Sigmoid colon (tissue), 7 donors: Measurements from ENCODE around the gene CLCN1. TPM values are rescaled to one million over a fixed set of nuclear protein-coding genes. Genes with fewer than 3 reads are reported as not detected.
"Not testable (repeated sequence)": the region's sequence is repeated elsewhere in the genome, so short reads cannot be mapped to it uniquely, and the experiment has no call there.

Experiments used
- DNase-seq: peaks from one replicate; pipeline ENCODE4 v3.0.0-alpha.2; 2019
- H3K27ac ChIP-seq, 4 donors: fragments of 200-600 bp; sonication (generic); one replicate each; pipeline ENCODE4 v1.5.1; 2016 to 2019; ENCODE audit warnings: mild to moderate bottlenecking in 1 of 4
- H3K27me3 ChIP-seq, 3 donors: fragments of 200-600 bp; sonication (generic); one replicate each; pipeline ENCODE4 v1.5.1; 2019; ENCODE audit warnings: mild to moderate bottlenecking in 1 of 3
- H3K36me3 ChIP-seq, 4 donors: fragments of 200-600 bp; sonication (generic); one replicate each; pipeline ENCODE4 v1.5.1; 2016 to 2019
- H3K4me1 ChIP-seq, 4 donors: fragments of 200-600 bp; sonication (generic); one replicate each; pipeline ENCODE4 v1.5.1; 2017 to 2019
- H3K4me3 ChIP-seq, 4 donors: fragments of 200-600 bp; sonication (generic); one replicate each; pipeline ENCODE4 v1.5.1; 2017 to 2019; ENCODE audit warnings: mild to moderate bottlenecking in 2 of 4, moderate library complexity in 1 of 4
- H3K9me3 ChIP-seq, 4 donors: fragments of 200-600 bp in 3 of 4; sonication (generic) in 3 of 4; one replicate each; pipeline versions ENCODE4 v1.5.1 to v1.6.1; 2013 to 2019
- EP300 ChIP-seq, 4 donors: sonication (generic); formaldehyde crosslinking; IDR thresholded peaks; one replicate each; pipeline ENCODE4 v1.6.1; 2017; ENCODE audit warnings: antibody characterized with exemption in 4 of 4
- POLR2A ChIP-seq, 2 donors: fragments of 450-650 bp; IDR thresholded peaks; one replicate each; pipeline ENCODE4 v1.6.1; 2016; ENCODE audit warnings: antibody characterized with exemption in 2 of 2, mild to moderate bottlenecking in 2 of 2, moderate library complexity in 2 of 2
- POLR2AphosphoS5 ChIP-seq, 4 donors: sonication (generic); formaldehyde crosslinking; IDR thresholded peaks; one replicate each; pipeline ENCODE4 v1.6.1; 2017; ENCODE audit warnings: antibody characterized with exemption in 4 of 4
- WGBS, 2 donors: extraction: QIAGEN DNeasy Blood & Tissue Kit; methylation state at CpG; one replicate each; pipeline ENCODE4 v1.1.7; 2013; 5-methylcytosine and 5-hydroxymethylcytosine counted together
- intact Hi-C: fragments of 100-400 bp; cut with DNase I; formaldehyde crosslinking; loops from one replicate; pipeline ENCODE4 v1.15.1; 2023
- polyA plus RNA-seq, 3 donors: library from polyadenylated mRNA; stranded (reverse); fragments of 200-250 nt; gene quantifications; one replicate each; pipeline ENCODE4 v1.2.3, GENCODE V29; 2013
- total RNA-seq, 4 donors: library from RNA; depleted of rRNA; stranded (reverse); fragments of >200 nt; gene quantifications; one replicate each; pipeline ENCODE4 v1.1.0, GENCODE V29; 2016
- TF ChIP-seq, protein P1 (sequence below), 4 experiments: fragments of 450-650 bp in 3 of 4; fragments of 200-600 bp in 1 of 4; IDR thresholded peaks; one replicate each; pipeline ENCODE4 v1.5.1; 2016 to 2019; ENCODE audit warnings: antibody characterized with exemption in 4 of 4, mild to moderate bottlenecking in 3 of 4, moderate library complexity in 2 of 4
- donor health status: healthy with polysubstance abuse.
- donor health status: Bipolar disorder and iron deficiency.
- donor health status: healthy.

CLCN1 gene
- total and polyA plus RNA-seq, 7 donors: 0.14 to 0.15 TPM; not detected in 5

- no peak for DNase-seq
- Histone ChIP-seq H3K4me3 (peak overlapping the region; percentile 88 to 99 (median 94)), H3K36me3 (peaks cover 12 to 27% (median 23%) of the 10 kb centered on the region in 4 donors), H3K27me3 (no peaks in the 10 kb centered on the region), H3K4me1 (peaks cover 0 to 32% (median 27%) of the 10 kb centered on the region in 4 donors), H3K27ac (peak overlapping the region; percentile 91 to 95 (median 94)), H3K9me3 (no peaks in the 10 kb centered on the region)
- TF ChIP-seq POLR2A (IDR thresholded peaks at IDR 0.05) (no peak), EP300 (IDR thresholded peaks at IDR 0.05) (no peak), POLR2AphosphoS5 (IDR thresholded peaks at IDR 0.05) (no peak)
- TF ChIP-seq, protein P1, sequence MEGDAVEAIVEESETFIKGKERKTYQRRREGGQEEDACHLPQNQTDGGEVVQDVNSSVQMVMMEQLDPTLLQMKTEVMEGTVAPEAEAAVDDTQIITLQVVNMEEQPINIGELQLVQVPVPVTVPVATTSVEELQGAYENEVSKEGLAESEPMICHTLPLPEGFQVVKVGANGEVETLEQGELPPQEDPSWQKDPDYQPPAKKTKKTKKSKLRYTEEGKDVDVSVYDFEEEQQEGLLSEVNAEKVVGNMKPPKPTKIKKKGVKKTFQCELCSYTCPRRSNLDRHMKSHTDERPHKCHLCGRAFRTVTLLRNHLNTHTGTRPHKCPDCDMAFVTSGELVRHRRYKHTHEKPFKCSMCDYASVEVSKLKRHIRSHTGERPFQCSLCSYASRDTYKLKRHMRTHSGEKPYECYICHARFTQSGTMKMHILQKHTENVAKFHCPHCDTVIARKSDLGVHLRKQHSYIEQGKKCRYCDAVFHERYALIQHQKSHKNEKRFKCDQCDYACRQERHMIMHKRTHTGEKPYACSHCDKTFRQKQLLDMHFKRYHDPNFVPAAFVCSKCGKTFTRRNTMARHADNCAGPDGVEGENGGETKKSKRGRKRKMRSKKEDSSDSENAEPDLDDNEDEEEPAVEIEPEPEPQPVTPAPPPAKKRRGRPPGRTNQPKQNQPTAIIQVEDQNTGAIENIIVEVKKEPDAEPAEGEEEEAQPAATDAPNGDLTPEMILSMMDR (IDR thresholded peaks at IDR 0.05): no peak
- intact Hi-C loops: loop anchor here (2.0 to 5.0 kb wide), 2 partner anchors 24 to 93 kb away; partner anchors contain the start of gene ZYX
- WGBS, 2 donors: 1% methylated on average over 11 of the region's 11 CpGs
These were observed 27.1 kb upstream of the CLCN1 start for GRCh38 chr7:143288836-143289235.

- peak overlapping the region; percentile 88 to 99 (median 94) for H3K4me3 ChIP-seq
- 7 to 18% methylated on average over 6 of the region's 6 CpGs for WGBS, 2 donors
- H3K4me1 ChIP-seq: peaks cover 0 to 32% (median 27%) of the 10 kb centered on the region in 4 donors
- H3K27me3 ChIP-seq: no peaks in the 10 kb centered on the region
- H3K27ac ChIP-seq: peak overlapping the region; percentile 91 to 95 (median 94)
- no peak for DNase-seq
- TF ChIP-seq POLR2A (IDR thresholded peaks at IDR 0.05) (no peak), POLR2AphosphoS5 (IDR thresholded peaks at IDR 0.05) (no peak), EP300 (IDR thresholded peaks at IDR 0.05) (no peak)
- intact Hi-C loops: loop anchor here (2.0 to 5.0 kb wide), 2 partner anchors 25 to 93 kb away; partner anchors contain the start of gene ZYX
- no peaks in the 10 kb centered on the region for H3K9me3 ChIP-seq
- peaks cover 18 to 32% (median 28%) of the 10 kb centered on the region in 4 donors for H3K36me3 ChIP-seq
These were observed 26.5 kb upstream of the CLCN1 start for GRCh38 chr7:143289421-143289820.

GRCh38 chr7:143289888-143290287 lies 26.0 kb upstream of the CLCN1 start:
- 52 to 60% methylated on average over 4 of the region's 4 CpGs for WGBS, 2 donors
- DNase-seq, H3K27me3 ChIP-seq, H3K4me3 ChIP-seq, H3K27ac ChIP-seq, H3K9me3 ChIP-seq: not testable (repeated sequence)
- intact Hi-C loops: loop anchor here (2.0 to 5.0 kb wide), 2 partner anchors 25 to 92 kb away; partner anchors contain the start of gene ZYX
- H3K36me3 ChIP-seq: peaks cover 23 to 37% (median 32%) of the 10 kb centered on the region in 4 donors
- peaks cover 0 to 32% (median 27%) of the 10 kb centered on the region in 4 donors for H3K4me1 ChIP-seq

- DNase-seq: no peak
- intact Hi-C loops: no loop called here
- WGBS, 2 donors: 57 to 72% methylated on average over 4 of the region's 4 CpGs
These were observed 25.6 kb upstream of the CLCN1 start for GRCh38 chr7:143290293-143290692.

GRCh38 chr7:143292876-143293275 lies 23.0 kb upstream of the CLCN1 start:
- no peaks in the 10 kb centered on the region for H3K27me3 ChIP-seq
- 94 to 95% methylated on average over 5 of the region's 5 CpGs for WGBS, 2 donors
- H3K4me3 ChIP-seq: no peak overlapping the region
- H3K4me1 ChIP-seq: peaks cover 0 to 25% (median 21%) of the 10 kb centered on the region in 4 donors
- H3K27ac ChIP-seq: no peak overlapping the region
- DNase-seq: no peak
- no peaks in the 10 kb centered on the region for H3K9me3 ChIP-seq
- TF ChIP-seq, protein P1 (IDR thresholded peaks at IDR 0.05): no peak
- TF ChIP-seq POLR2A (IDR thresholded peaks at IDR 0.05) (no peak), EP300 (IDR thresholded peaks at IDR 0.05) (no peak), POLR2AphosphoS5 (IDR thresholded peaks at IDR 0.05) (no peak)
- H3K36me3 ChIP-seq: peaks cover 23 to 67% (median 42%) of the 10 kb centered on the region in 4 donors
- intact Hi-C loops: no loop called here

More at GRCh38 chr7:143290293-143290692, 25.6 kb upstream of the CLCN1 start:
- TF ChIP-seq, protein P1 (IDR thresholded peaks at IDR 0.05): no peak
- no peak for TF ChIP-seq POLR2AphosphoS5 (IDR thresholded peaks at IDR 0.05)
- no peak for TF ChIP-seq EP300 (IDR thresholded peaks at IDR 0.05)
- no peak for TF ChIP-seq POLR2A (IDR thresholded peaks at IDR 0.05)
- H3K27me3 ChIP-seq: no peaks in the 10 kb centered on the region
- H3K9me3 ChIP-seq: no peaks in the 10 kb centered on the region
- peaks cover 23 to 41% (median 36%) of the 10 kb centered on the region in 4 donors for H3K36me3 ChIP-seq
- H3K4me1 ChIP-seq: peaks cover 0 to 32% (median 27%) of the 10 kb centered on the region in 4 donors
- H3K4me3 ChIP-seq: no peak overlapping the region
- H3K27ac ChIP-seq: no peak overlapping the region
